PC-3 (cell line): ENCODE results near the gene BCL11A. TPM values are rescaled to one million over a fixed set of nuclear protein-coding genes. Genes with fewer than 3 reads are reported as not detected.

Experiments
- ATAC-seq: fragments of 200-7000 bp; cut with Tn5 transposase; 2 replicates; pipeline ENCODE4 v1.9.1; 2020; ENCODE audit warnings: mild to moderate bottlenecking, moderate library complexity
- BruUV-seq: library from RNA; stranded (reverse); fragments of 400-500 nt; replicated peaks from 2 replicates; lab custom pipeline; 2021; lab: Mats Ljungman, UMichigan
- CTCF ChIA-PET: fragments of 300-600 bp; sonication (Branson Sonifier 250); formaldehyde crosslinking; loops from one replicate; lab custom pipeline; 2022; ENCODE audit warnings: antibody characterized with exemption; lab: Charles Lee
- POLR2A ChIA-PET: fragments of 300-600 bp; sonication (Branson Sonifier 250); formaldehyde crosslinking; loops from one replicate; lab custom pipeline; 2022; ENCODE audit warnings: antibody characterized with exemption; ENCODE audit not compliant: unreplicated experiment; lab: Charles Lee
- DNase-seq: peaks from one replicate; pipeline ENCODE4 v3.0.0-alpha.2; 2015
- H2AFZ ChIP-seq: fragments of 300-600 bp; sonication (generic); 2 replicates; pipeline ENCODE4 v1.6.0; 2016; ENCODE audit warnings: antibody characterized with exemption, low read length
- H3F3A ChIP-seq: fragments of 300-600 bp; sonication (generic); one replicate; pipeline ENCODE4 v1.6.0; 2017; ENCODE audit warnings: antibody characterized with exemption, low read length, control low read depth, mild to moderate bottlenecking; ENCODE audit not compliant: unreplicated experiment
- H3K27ac ChIP-seq: fragments of 300-600 bp; sonication (generic); 2 replicates; pipeline ENCODE4 v1.5.1; 2016; ENCODE audit warnings: mild to moderate bottlenecking, low read length
- H3K27me3 ChIP-seq: fragments of 300-600 bp; sonication (generic); 2 replicates; pipeline ENCODE4 v1.6.1; 2016; ENCODE audit warnings: low read length, mixed read lengths
- H3K36me3 ChIP-seq: fragments of 300-600 bp; sonication (generic); 2 replicates; pipeline ENCODE4 v1.6.1; 2016; ENCODE audit warnings: low read depth, mixed run types, low read length, mixed read lengths
- H3K4me1 ChIP-seq: fragments of 300-600 bp; sonication (generic); 2 replicates; pipeline ENCODE4 v1.5.1; 2016; ENCODE audit warnings: low read length; ENCODE audit not compliant: insufficient read depth
- H3K4me2 ChIP-seq: fragments of 300-600 bp; sonication (generic); 2 replicates; pipeline ENCODE4 v1.6.0; 2016; ENCODE audit warnings: low read length
- H3K4me3 ChIP-seq: fragments of 300-600 bp; sonication (generic); 2 replicates; pipeline ENCODE4 v1.5.1; 2016; ENCODE audit warnings: mild to moderate bottlenecking, low read length, mixed read lengths
- H3K79me2 ChIP-seq: fragments of 300-600 bp; sonication (generic); 2 replicates; pipeline ENCODE4 v1.6.1; 2017; ENCODE audit warnings: low read length, mixed read lengths
- H3K9ac ChIP-seq: fragments of 300-600 bp; sonication (generic); 2 replicates; pipeline ENCODE4 v1.6.0; 2016; ENCODE audit warnings: mild to moderate bottlenecking, low read length
- H3K9me2 ChIP-seq: fragments of 300-600 bp; sonication (generic); replicated peaks from 2 replicates; pipeline ENCODE4 v1.6.1; 2016; ENCODE audit warnings: mixed run types, low read length, mixed read lengths
- H3K9me3 ChIP-seq: fragments of 300-600 bp; sonication (generic); 2 replicates; pipeline ENCODE4 v1.6.1; 2016; ENCODE audit warnings: low read length, mixed read lengths
- H4K20me1 ChIP-seq: fragments of 300-600 bp; sonication (generic); 2 replicates; pipeline ENCODE4 v1.6.1; 2016; ENCODE audit warnings: low read length, mixed read lengths
- CTCF ChIP-seq: fragments of 300-600 bp; sonication (generic); conservative IDR thresholded peaks from 2 replicates; pipeline ENCODE4 v1.5.1; 2017; ENCODE audit warnings: antibody characterized with exemption, low read depth, mild to moderate bottlenecking, low read length
- EZH2 ChIP-seq: fragments of 300-600 bp; sonication (generic); IDR thresholded peaks from one replicate; pipeline ENCODE4 v1.6.1; 2017; ENCODE audit warnings: antibody characterized with exemption, mild to moderate bottlenecking, low read length; ENCODE audit not compliant: unreplicated experiment
- EZH2phosphoT487 ChIP-seq: fragments of 300-600 bp; sonication (generic); IDR thresholded peaks from 2 replicates; pipeline ENCODE4 v1.6.1; 2018; ENCODE audit warnings: mild to moderate bottlenecking, antibody characterized with exemption, low read length, borderline replicate concordance
- intact Hi-C: fragments of 100-400 bp; cut with micrococcal nuclease; formaldehyde crosslinking; loops from 2 replicates; pipeline ENCODE4 v1.9.0; 2023
- total RNA-seq: library from RNA; depleted of rRNA; stranded (reverse); fragments of >200 nt; gene quantifications from 2 replicates; pipeline ENCODE4 v1.2.3, GENCODE V29; 2014

Gene BCL11A
- total RNA-seq, 1 experiment from 2014 or later, result 4.6 TPM

- DNase-seq, result no peak
- no TSS peak for BruUV-seq
- Histone ChIP-seq H3K4me2 (no peak overlapping the region), H3F3A (no peaks in the 10 kb centered on the region), H3K4me1 (peaks cover 15% of the 10 kb centered on the region), H3K4me3 (no peak overlapping the region), H3K9ac (no peak overlapping the region), H3K27me3 (no peaks in the 10 kb centered on the region), H2AFZ (no peak overlapping the region), H4K20me1 (no peaks in the 10 kb centered on the region), H3K79me2 (no peaks in the 10 kb centered on the region), H3K27ac (no peak overlapping the region), H3K9me2 (no peaks in the 10 kb centered on the region), H3K36me3 (no peaks in the 10 kb centered on the region), H3K9me3 (no peaks in the 10 kb centered on the region)
- ChIA-PET POLR2A (no interaction called here), CTCF (no interaction called here)
- intact Hi-C loops, result no loop called here
- ATAC-seq, result no peak
- no peak for TF ChIP-seq EZH2
- TF ChIP-seq CTCF, result no peak
- TF ChIP-seq EZH2phosphoT487, result no peak
These were observed 72.2 kb downstream of the BCL11A start for GRCh38 chr2:60481257-60481656.

- H3K27me3 ChIP-seq, result no peaks in the 10 kb centered on the region
These were observed 73.2 kb downstream of the BCL11A start for GRCh38 chr2:60480089-60480773.

More at GRCh38 chr2:60480089-60480773, 73.2 kb downstream of the BCL11A start:
- Histone ChIP-seq H3K9me2 (no peaks in the 10 kb centered on the region), H3K9ac (no peak overlapping the region), H3K4me2 (0 out of 2 replicates have a peak overlapping the region, but pooled peaks have one; percentile 4), H3K9me3 (no peaks in the 10 kb centered on the region), H3K36me3 (no peaks in the 10 kb centered on the region), H3K4me1 (peaks cover 15% of the 10 kb centered on the region), H4K20me1 (no peaks in the 10 kb centered on the region), H3K4me3 (no peak overlapping the region), H3F3A (no peaks in the 10 kb centered on the region), H3K27ac (no peak overlapping the region; the same call in 1 of the 2 replicates), H3K79me2 (no peaks in the 10 kb centered on the region), H2AFZ (no peak overlapping the region)
- POLR2A ChIA-PET, result no interaction called here
- CTCF ChIA-PET, result no interaction called here
- DNase-seq (no peak), ATAC-seq (no peak)
- intact Hi-C loops, result no loop called here
- no peak for TF ChIP-seq EZH2phosphoT487
- no peak for TF ChIP-seq CTCF
- TF ChIP-seq EZH2, result no peak
- no TSS peak for BruUV-seq
